IPS DF 4.7 (cell line): ENCODE measurements around the gene ZNF423.

Experiments
- DNase-seq: peaks from one replicate; pipeline ENCODE4 v3.0.0-alpha.2; 2013; ENCODE audit warnings: low spot score; ENCODE audit errors: extremely low read depth

Gene ZNF423

GRCh38 chr16:49478616-49479015 lies 377.3 kb downstream of the ZNF423 start:
- DNase-seq = no peak

- no peak for DNase-seq
These were observed 377.8 kb downstream of the ZNF423 start for GRCh38 chr16:49478107-49478506.

DNA sequence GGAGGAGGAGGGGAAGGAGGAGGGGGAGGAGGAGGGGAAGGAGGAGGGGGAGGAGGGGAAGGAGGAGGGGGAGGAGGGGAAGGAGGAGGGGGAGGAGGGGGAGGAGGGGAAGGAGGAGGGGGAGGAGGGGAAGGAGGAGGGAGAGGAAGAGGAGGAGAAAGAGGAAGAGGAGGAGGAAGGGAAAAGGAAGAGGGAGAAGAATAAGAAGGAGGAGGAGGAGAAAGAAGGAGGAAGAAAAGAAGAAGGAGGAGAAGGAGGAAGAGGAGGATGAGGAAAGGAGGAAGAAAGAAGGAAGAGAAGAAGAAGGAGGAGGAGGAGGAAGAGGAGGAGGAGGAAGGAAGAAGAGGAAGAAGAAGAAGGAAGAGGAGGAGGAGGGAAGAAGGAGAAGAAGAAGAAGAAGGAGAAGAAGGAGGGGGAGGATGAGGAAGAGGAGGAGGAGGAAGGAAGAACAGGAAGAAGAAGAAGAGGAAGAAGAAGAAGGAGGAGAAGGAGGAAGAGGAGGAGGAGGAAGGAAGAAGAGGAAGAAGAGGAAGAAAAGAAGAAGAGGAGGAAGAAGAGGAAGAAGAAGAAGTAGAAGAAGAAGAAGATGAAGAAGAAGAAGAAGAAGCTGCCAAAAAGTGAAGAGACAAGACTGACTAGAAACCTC lies 378.5 kb downstream of the ZNF423 start:
- no peak for DNase-seq

DNA sequence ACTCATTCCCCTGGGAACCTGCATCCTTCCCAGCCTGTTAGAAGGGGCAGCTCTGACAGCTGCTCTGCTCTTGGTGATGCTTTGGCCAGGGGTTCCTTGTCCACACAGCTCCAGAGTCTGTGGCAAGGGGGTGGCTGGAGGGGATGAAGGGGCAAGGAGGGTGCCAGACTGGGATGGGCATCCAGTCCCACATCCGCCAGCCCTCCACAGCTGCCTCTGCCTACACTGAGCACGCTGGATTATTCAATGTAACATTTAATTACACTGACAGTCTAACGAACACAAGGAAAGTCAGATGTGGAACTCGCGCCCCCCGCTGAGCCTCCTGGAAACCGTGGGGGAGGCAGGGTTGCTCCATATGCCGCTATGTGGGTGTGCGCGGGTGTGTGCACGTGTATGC lies 381.2 kb downstream of the ZNF423 start:
- DNase-seq = no peak

DNA sequence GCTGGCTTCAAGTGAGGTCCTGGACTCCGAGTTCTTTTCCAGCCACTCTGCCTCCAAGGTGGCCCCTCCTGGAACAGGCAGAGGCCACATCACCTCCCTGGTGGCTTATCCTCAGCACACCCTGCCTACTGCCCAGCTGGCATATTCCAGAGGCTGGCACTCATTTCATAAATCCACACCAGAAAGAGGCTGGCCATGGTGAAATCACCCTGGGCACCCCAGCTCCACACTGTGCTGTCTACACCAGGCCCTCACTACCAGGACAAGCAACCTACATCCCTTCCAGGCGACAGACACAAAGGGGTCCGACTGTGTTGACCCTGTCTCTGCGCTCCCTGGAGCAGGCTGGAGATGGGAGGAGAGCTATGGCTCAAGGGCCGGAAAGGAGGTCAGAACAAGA lies 382.1 kb downstream of the ZNF423 start:
- no peak for DNase-seq

- DNase-seq = no peak
These were observed 382.8 kb downstream of the ZNF423 start for GRCh38 chr16:49473131-49473530.

- DNase-seq = no peak
These were observed 383.3 kb downstream of the ZNF423 start for GRCh38 chr16:49472598-49472997.

- no peak for DNase-seq
These were observed 384.7 kb downstream of the ZNF423 start for GRCh38 chr16:49471038-49471727.

GRCh38 chr16:49470513-49470991 lies 385.4 kb downstream of the ZNF423 start:
- no peak for DNase-seq

- no peak for DNase-seq
These were observed 385.9 kb downstream of the ZNF423 start for GRCh38 chr16:49469930-49470451.

DNA sequence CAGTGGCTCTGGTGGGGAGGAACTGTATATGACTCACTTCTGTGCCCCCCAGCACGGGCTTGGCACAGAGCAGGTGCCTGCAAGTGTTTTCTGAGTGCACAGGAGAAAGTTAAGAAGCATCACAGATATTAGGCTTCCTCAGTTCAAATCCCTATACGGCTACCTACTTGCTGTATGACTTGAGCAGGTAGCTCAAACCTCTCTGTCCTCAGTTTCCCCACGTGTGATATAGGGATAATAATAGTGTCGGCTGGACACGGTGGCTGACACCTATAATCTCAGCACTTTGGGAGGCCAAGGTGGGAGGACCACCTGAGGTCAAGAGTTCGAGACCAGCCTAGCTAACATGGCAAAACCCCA lies 386.6 kb downstream of the ZNF423 start:
- DNase-seq = no peak

- DNase-seq = no peak
These were observed 387.2 kb downstream of the ZNF423 start for GRCh38 chr16:49468611-49469310.

DNA sequence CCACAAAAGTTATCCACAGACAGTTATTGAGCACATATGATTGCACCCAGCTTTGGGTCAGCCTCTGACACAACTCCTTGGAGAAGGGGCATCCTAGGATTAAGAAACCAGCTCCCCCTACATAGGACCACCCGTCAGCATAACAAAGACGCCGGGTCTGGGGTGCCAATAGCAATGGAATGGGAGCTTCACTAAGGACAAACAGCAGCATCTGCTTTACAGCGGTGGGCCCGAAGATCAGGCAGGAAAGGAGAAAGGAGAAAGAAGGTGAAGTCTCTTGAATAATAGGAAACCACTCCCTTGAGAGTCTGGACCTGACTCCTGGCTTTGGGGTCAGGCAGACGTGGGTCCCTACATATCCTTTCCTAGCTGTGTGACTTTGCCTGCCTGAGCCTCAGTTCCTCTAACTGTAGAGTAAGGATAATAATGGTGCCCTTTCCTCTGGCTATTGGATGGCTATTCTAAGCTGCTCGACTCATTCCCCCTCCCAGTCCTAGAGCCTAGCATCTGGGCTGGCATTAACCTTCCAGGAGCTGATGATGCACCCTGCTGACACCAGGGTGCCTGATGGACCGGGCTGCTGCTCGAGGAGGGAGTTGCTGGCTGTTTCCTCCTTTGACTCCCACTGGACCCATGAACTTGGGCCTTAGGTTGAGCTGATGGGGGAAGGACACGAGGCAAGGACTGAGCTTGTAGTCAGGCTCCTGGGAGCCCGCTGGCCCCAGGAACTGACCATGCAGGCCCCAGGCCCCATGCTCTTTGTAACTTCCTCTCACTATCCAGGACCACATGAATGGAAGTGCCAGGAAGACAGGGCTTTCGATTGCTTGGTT lies 388.2 kb downstream of the ZNF423 start:
- no peak for DNase-seq

GRCh38 chr16:49466881-49467280 lies 389.0 kb downstream of the ZNF423 start:
- DNase-seq = no peak

GRCh38 chr16:49466529-49466831 lies 389.4 kb downstream of the ZNF423 start:
- DNase-seq = no peak

- no peak for DNase-seq
These were observed 390.0 kb downstream of the ZNF423 start for GRCh38 chr16:49465661-49466528.

GRCh38 chr16:49464877-49465504 lies 390.9 kb downstream of the ZNF423 start:
- DNase-seq = no peak

GRCh38 chr16:49464093-49464492 lies 391.8 kb downstream of the ZNF423 start:
- no peak for DNase-seq

GRCh38 chr16:49463529-49463928 lies 392.4 kb downstream of the ZNF423 start:
- no peak for DNase-seq

GRCh38 chr16:49462989-49463371 lies 392.9 kb downstream of the ZNF423 start:
- DNase-seq = no peak
